Memory B cell (primary cell): ENCODE measurements around the gene GMDS.

Experiments used
- ATAC-seq: fragments of 150-1000 bp; cut with Tn5 transposase; 2 replicates; pipeline ENCODE4 v1.10.0; 2021; ENCODE audit warnings: low read depth, mild to moderate bottlenecking, moderate library complexity
- DNase-seq, 2 donors: peaks; one replicate each; pipeline ENCODE4 v3.0.0; 2022; ENCODE audit warnings: low spot score in 2 of 2
- H3K27ac Mint-ChIP-seq: one replicate; pipeline ENCODE4 v1.8.0; 2022; ENCODE audit warnings: mild to moderate bottlenecking, moderate library complexity, mixed read lengths
- H3K27me3 Mint-ChIP-seq: one replicate; pipeline ENCODE4 v1.8.0; 2022; ENCODE audit warnings: mixed read lengths
- H3K36me3 Mint-ChIP-seq: one replicate; pipeline ENCODE4 v1.8.0; 2022; ENCODE audit warnings: mild to moderate bottlenecking, mixed read lengths
- H3K4me1 Mint-ChIP-seq: one replicate; pipeline ENCODE4 v1.8.0; 2022; ENCODE audit warnings: mixed read lengths
- H3K4me3 Mint-ChIP-seq: one replicate; pipeline ENCODE4 v1.8.0; 2022; ENCODE audit warnings: mild to moderate bottlenecking, moderate library complexity, mixed read lengths
- H3K9me3 Mint-ChIP-seq: one replicate; pipeline ENCODE4 v1.8.0; 2022; ENCODE audit warnings: mixed read lengths

GMDS gene

DNA sequence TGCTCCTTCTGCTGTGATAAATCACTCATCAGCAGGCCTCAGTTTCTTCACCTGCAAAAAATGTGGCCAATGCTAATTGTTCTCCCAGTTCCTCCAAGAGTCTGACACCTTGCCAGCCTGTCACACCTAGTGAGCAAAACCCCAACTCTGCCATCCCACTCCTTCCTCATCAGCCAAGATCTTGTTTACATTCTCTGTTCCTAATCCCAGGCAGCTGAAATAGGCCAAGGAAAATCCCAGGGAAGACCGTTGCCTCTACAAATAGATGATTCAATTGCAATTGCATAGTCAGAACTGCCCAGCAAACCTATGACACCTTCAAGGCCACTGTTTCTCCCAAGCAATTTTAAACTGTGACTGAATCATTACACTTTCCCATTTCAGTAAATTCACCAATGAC, 78.7 kb downstream of the GMDS start:
- H3K27me3 Mint-ChIP-seq = no peaks in the 10 kb centered on the region
- H3K27ac Mint-ChIP-seq = no peak overlapping the region
- H3K36me3 Mint-ChIP-seq = peaks cover 8% of the 10 kb centered on the region
- ATAC-seq (no peak), DNase-seq (no peak)
- no peak overlapping the region for H3K4me3 Mint-ChIP-seq
- peaks cover 5% of the 10 kb centered on the region for H3K9me3 Mint-ChIP-seq
- peaks cover 21% of the 10 kb centered on the region for H3K4me1 Mint-ChIP-seq

DNA sequence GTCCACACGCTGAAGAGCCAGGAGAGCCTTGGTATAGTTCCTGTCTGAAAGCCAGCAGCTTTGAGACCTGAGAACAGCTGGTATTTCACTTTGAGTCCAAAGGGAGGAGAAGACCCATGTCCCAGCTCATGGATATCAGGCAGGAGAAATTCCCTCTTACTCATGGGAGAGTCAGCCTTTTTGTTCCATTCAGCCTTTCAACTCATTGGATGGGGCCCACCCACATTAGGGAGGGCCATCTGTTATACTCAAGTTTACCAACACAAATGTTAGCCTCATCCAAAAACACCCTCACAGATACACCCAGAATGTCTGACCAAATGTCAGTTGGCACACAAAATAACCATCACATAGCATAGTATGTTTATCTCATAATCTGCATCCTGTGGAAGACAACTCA, 80.1 kb downstream of the GMDS start:
- DNase-seq (no peak), ATAC-seq (no peak)
- Mint-ChIP-seq H3K36me3 (peaks cover 8% of the 10 kb centered on the region), H3K4me3 (no peak overlapping the region), H3K4me1 (peaks cover 23% of the 10 kb centered on the region), H3K27ac (no peak overlapping the region), H3K9me3 (peaks cover 5% of the 10 kb centered on the region), H3K27me3 (no peaks in the 10 kb centered on the region)

DNA sequence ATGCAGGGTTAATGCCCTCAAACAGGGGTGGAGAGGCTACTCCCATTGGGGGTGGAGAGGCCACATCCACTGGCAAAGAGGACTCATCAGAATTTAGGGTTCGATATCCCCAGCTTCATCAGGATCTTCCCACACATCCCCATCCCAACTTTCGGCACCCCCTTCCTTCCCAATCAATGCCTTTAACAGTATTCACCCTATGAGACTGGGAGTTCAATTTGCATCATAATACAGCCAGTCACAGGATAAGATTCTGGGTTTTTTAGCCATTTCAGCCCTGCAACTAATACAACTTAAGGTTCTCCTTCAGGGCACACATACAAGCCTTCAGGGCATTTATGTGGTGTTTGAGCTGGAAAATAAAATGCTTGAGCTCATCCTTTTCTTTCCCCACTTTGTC, 80.9 kb downstream of the GMDS start:
- H3K9me3 Mint-ChIP-seq = peaks cover 5% of the 10 kb centered on the region
- H3K4me1 Mint-ChIP-seq = peaks cover 23% of the 10 kb centered on the region
- H3K27me3 Mint-ChIP-seq = no peaks in the 10 kb centered on the region
- ATAC-seq (no peak), DNase-seq (no peak)
- no peak overlapping the region for H3K4me3 Mint-ChIP-seq
- H3K27ac Mint-ChIP-seq = no peak overlapping the region
- H3K36me3 Mint-ChIP-seq = peaks cover 8% of the 10 kb centered on the region

DNA sequence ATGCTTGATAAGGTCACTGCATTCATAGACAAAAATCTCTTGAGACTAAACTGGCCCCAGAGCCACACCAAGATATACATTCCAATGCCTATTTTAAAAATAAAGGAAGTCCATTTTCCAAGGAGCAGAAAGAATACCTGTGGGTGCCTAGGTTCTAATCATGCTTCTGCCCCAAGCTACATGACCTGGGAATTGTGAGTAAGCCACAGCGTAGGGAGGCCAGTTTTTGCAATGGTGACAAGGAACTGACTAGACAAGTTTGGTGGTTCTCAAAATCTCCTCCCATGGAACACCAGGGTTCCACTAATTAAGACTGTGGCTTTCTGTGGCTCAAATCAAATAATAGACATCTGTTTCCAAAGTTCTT, 83.3 kb downstream of the GMDS start:
- peaks cover 8% of the 10 kb centered on the region for H3K36me3 Mint-ChIP-seq
- H3K9me3 Mint-ChIP-seq = peaks cover 5% of the 10 kb centered on the region
- H3K27ac Mint-ChIP-seq = no peak overlapping the region
- DNase-seq (no peak), ATAC-seq (no peak)
- H3K4me1 Mint-ChIP-seq = peaks cover 28% of the 10 kb centered on the region
- H3K4me3 Mint-ChIP-seq = no peak overlapping the region
- no peaks in the 10 kb centered on the region for H3K27me3 Mint-ChIP-seq

DNA sequence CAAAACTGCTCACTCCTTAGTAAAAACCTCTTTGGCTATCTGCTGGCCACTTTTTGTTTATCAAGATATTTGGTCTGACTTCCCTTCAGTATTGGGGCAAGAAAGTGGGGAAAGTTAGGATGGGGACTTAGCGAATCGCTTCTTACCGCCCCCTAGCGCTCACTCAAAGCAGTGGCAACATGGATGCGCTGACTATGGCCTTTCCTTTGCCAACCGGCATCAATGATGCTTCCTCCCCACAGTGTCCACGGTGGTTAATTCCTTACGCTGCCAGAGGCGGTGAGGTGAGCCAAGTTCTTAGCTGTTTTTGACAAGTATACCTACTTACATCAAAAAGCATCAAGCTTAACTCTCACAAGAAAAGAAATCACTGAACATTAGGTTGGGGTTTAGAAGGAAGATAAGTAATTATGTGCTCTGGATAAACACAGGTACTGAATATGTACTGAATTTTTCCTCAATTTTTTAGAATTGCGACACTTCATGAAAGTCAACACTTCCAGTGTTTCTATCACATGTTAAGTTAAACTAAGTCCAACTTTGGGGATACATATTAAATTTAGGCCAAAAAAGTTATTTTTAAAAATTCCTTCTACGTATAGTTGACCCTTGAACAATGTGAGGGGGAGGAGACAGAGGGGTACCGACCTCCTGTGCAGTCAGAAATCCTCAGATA, 86.7 kb downstream of the GMDS start:
- Mint-ChIP-seq H3K27me3 (no peaks in the 10 kb centered on the region), H3K4me3 (no peak overlapping the region), H3K27ac (no peak overlapping the region), H3K4me1 (peaks cover 26% of the 10 kb centered on the region), H3K9me3 (no peaks in the 10 kb centered on the region), H3K36me3 (no peaks in the 10 kb centered on the region)
- no peak for DNase-seq
- ATAC-seq = no peak

DNA sequence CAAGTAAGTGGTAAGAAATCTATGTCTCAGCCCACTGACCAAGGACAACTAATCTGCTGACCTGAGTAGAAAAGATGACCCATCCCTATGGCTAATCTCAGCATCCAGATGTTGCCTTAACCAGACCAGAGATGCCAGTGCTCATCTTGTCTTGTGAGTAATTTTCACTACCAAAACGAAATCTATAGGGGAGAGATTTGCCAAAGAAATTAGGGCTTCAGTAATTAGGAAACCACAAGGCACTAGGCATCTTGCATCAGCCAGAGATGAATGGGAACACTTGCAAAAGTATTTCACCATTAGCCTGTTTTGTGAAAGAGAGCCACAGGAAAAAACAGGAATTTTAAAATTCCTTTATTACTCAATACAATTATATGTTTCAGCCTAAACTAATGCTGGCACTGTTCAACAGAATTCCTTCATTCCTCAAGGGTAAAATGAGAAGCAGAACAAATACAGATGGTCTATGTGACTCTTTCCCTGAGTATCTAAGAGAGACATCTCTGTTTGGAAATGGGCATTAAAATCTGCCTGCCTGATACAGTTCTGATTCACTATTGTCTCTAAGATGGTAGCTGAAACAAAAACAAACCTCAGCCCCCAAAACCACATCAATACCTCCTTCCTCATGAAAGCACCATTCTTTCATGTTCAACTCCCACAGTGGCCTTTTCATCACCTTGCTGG, 87.8 kb downstream of the GMDS start:
- ATAC-seq (no peak), DNase-seq (no peak)
- no peak overlapping the region for H3K27ac Mint-ChIP-seq
- no peaks in the 10 kb centered on the region for H3K9me3 Mint-ChIP-seq
- peaks cover 17% of the 10 kb centered on the region for H3K4me1 Mint-ChIP-seq
- no peaks in the 10 kb centered on the region for H3K36me3 Mint-ChIP-seq
- no peak overlapping the region for H3K4me3 Mint-ChIP-seq
- no peaks in the 10 kb centered on the region for H3K27me3 Mint-ChIP-seq

DNA sequence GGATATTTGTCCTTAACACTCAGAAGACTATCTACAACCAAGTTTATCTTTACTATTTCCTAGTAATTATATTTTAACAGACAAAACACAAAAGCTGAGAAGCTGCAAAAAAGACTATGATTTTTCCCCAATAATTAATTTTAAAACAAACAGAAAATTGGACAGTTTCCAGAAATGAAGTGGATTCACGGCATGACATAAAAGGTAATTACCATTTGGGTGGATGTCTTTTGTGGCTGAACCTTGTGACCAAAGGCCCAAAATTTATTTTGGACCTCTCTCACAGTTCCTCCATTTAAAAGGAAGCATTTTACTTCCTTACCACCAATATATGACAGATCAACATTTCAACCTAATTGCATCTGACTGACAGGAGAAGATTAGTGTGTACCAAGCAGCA, 90.2 kb downstream of the GMDS start:
- Mint-ChIP-seq H3K4me1 (peaks cover 10% of the 10 kb centered on the region), H3K36me3 (no peaks in the 10 kb centered on the region), H3K27me3 (no peaks in the 10 kb centered on the region), H3K4me3 (no peak overlapping the region), H3K27ac (no peak overlapping the region), H3K9me3 (no peaks in the 10 kb centered on the region)
- no peak for DNase-seq
- no peak for ATAC-seq

DNA sequence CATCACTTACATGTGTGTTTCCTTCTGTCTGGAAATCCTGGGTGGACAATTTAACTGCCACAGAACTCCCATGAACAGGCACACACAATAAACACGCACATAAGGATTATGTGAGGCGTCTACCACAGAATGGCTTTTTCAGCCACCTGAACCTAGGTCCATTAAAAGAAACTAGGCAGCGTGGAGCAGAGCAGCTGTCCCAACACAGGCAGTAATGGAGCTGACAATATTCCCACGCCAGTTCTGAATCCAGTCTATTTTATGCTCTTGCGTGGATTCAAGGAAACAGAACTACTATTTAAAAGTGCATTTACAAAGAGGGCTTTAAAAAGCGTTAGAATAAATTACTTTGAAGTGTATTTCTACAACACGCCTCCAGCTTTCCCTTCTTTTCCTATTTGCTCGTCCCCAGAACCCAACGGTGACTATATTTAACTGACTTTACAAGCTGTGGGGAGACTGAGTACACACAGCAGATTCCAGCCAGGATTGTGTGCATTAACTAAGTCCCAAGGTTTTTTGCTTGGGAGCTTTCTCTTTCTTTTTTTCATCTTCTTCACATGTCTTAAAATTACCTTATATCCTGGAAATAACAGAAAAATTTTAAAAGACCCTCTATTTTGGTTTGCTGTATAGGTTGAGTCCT, 95.9 kb downstream of the GMDS start:
- Mint-ChIP-seq H3K27me3 (no peaks in the 10 kb centered on the region), H3K4me3 (no peak overlapping the region), H3K9me3 (no peaks in the 10 kb centered on the region), H3K27ac (no peak overlapping the region), H3K4me1 (peaks cover 2% of the 10 kb centered on the region), H3K36me3 (peaks cover 5% of the 10 kb centered on the region)
- ATAC-seq (no peak), DNase-seq (no peak)

DNA sequence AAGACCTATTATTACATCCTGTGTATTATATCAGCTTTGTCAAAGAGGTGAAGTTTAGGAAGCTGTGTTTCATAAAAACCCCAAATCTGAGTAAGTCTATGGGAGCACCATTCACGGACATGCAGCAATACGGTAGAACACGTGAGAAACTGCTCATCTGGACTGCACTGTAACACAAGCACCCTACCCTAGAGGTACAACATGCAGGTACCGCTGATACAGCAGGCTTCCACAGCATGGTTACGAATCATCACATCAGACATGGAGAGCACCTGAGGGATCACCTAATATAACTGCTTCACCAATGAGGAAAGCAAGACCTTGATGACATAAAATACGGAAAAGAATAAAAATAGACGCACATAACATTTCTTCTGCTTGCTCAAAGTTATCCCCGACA, 96.7 kb downstream of the GMDS start:
- Mint-ChIP-seq H3K27me3 (no peaks in the 10 kb centered on the region), H3K27ac (no peak overlapping the region), H3K36me3 (peaks cover 5% of the 10 kb centered on the region), H3K4me3 (no peak overlapping the region), H3K4me1 (peaks cover 2% of the 10 kb centered on the region), H3K9me3 (no peaks in the 10 kb centered on the region)
- ATAC-seq = no peak
- DNase-seq = no peak

DNA sequence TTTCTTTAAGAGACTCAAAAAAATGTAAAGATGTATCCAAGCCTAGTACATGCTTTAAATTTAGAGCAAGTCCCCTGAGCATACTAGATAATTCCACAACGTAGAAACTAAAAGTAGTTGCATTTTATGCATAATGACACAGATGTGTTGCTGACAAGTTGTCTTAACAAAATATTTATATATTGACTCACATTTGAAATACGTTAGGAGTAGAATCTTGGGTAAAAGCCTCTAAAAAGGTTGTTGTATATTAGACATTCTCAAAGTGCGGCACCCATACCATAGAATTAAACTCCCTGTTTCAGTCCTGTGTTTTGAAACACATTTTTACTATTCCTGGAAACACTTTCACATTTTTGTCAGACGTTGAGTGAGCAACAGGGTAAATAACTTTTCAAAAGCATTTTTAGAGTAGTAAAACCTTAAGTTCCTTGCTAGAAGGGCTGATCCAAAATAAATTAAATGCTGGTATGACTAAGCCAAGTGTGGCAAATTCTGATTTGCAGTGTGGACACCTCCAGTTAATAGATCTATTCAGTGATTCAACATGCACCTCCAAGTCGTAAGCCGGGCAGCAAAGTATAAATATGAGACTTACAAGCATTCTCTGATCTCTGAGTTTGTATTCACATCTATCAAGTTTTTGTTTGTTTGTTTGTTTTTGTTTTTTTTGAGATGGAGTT, 97.5 kb downstream of the GMDS start:
- Mint-ChIP-seq H3K27me3 (no peaks in the 10 kb centered on the region), H3K4me1 (peaks cover 2% of the 10 kb centered on the region), H3K9me3 (no peaks in the 10 kb centered on the region), H3K36me3 (peaks cover 5% of the 10 kb centered on the region), H3K4me3 (no peak overlapping the region), H3K27ac (no peak overlapping the region)
- no peak for ATAC-seq
- no peak for DNase-seq

DNA sequence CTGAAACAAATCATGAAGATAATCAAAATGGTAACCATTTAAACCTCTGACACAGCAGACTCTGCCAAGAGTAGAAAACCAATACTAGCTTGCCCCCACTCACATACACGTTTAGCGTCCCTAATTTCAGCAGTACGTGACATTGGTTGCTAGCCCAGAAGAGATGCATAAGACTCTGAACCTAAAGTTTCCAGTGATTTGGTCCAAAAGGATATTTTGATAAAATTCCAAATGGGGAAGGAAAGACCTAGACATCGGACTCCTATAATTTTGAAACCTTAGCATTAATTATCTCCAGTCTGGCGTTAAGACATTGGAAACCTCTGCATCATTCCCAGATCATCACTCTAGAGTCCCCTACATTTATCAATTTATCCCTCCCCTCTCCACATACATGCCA, 98.1 kb downstream of the GMDS start:
- H3K9me3 Mint-ChIP-seq = no peaks in the 10 kb centered on the region
- H3K4me1 Mint-ChIP-seq = peaks cover 2% of the 10 kb centered on the region
- no peak for DNase-seq
- no peaks in the 10 kb centered on the region for H3K27me3 Mint-ChIP-seq
- no peak overlapping the region for H3K27ac Mint-ChIP-seq
- ATAC-seq = no peak
- H3K36me3 Mint-ChIP-seq = peaks cover 5% of the 10 kb centered on the region
- no peak overlapping the region for H3K4me3 Mint-ChIP-seq

DNA sequence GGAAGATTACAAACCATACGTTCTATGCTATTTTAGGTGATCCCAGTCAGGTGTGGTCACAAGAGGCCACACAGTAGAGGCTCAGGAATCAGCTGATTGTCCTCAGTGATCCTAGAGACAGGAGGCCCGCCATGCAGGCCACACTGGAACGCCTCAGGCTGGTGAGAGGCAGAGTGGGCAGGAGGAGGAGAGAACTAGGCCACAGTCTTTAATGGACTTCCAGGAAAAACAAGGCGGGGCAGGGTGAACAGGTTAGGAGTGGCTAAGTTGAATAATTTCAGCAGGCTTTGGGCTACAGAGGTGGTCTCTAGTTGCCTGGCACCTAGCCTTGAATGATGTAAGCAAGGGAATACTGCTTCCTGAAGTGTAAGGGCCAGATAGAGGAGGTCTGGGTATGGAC, 101.2 kb downstream of the GMDS start:
- ATAC-seq (no peak), DNase-seq (no peak)
- Mint-ChIP-seq H3K27ac (no peak overlapping the region), H3K36me3 (peaks cover 6% of the 10 kb centered on the region), H3K4me1 (peaks cover 10% of the 10 kb centered on the region), H3K4me3 (no peak overlapping the region), H3K9me3 (no peaks in the 10 kb centered on the region), H3K27me3 (no peaks in the 10 kb centered on the region)

DNA sequence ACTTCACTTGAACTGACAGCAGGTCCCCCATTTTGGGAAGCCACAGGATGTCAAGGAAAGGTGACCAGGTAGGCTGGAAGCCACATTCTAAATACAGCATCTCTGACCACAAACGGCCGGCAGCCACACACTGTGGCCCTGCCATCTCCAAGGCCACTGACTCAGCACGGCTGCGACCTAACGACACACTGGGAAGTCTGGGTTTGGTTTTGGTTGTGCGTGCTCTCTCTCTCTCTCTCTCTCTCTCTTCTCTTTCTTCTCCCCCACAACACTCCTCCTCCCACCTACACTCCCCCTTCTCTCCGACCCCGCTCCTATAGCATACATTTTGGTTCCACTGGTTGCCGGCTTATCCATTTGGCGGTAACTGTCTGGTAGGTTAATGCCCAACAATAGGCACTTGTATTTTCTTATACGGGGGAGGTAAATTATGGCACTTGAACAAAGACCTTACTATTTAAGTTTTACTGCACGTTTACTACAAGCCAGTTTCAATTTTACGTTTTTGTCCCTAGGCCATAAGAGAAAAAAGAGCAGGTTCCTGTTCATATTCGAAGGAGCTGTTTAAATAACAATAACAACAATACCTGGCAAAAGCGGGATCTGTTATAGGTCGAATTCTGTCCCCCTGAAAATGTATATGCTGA, 103.6 kb downstream of the GMDS start:
- Mint-ChIP-seq H3K4me3 (no peak overlapping the region), H3K9me3 (no peaks in the 10 kb centered on the region), H3K27ac (no peak overlapping the region), H3K4me1 (peaks cover 9% of the 10 kb centered on the region), H3K36me3 (peaks cover 6% of the 10 kb centered on the region), H3K27me3 (no peaks in the 10 kb centered on the region)
- no peak for ATAC-seq
- DNase-seq = no peak
